Measurements from ENCODE around the gene NRF1.

Gene NRF1

DNA sequence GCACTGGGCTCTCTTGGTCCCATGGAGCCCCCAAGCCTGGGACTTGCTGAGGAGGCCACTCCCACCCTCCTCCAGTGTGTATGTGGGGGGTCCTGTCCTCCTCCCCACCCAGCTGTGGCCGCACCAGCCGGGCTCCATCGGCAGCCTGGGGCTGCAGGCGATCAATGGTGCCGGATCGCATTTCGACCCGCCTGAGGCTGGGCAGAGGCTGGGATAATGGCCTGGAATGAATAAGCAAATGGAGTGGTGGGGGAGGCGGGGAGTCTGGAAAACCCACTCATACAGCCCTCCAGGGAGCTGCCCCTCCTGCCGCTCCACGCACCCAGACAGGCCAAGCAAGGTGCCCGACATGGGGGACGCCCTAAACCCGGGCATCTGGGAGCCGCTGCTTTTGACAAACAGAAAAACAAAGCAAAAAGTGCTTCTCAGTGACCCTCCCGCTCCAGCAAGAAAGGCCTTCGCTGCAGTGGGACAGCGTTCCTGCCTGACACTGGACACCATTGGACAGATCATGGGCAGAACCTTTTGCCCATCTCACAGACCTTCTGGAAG, 160.5 kb downstream of the NRF1 start:
- DNase-seq, result no peak

- no peak for DNase-seq
Observed at GRCh38 chr7:129772646-129773280, 161.2 kb downstream of the NRF1 start.

DNA sequence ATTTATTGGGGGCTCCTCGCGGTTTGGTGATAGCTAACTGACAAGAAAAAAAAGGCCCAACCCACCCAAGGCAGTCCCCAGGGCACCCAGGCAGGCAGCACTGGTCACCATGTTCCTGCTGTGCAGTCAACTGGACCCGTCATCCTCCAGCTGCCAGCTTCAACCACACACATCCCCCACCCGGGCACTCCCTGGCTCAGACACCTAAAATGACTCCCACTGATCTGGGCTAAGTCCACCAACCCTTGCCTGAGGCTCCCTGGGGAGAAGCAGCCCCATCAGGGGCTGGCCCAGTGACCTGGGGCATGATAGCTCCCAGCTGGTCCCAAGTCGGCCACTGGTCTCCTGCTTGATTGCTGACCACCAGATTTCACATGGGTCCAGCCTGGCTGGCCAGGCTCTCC, 161.8 kb downstream of the NRF1 start:
- no peak for DNase-seq

GRCh38 chr7:129773871-129774270, 162.4 kb downstream of the NRF1 start:
- no peak for DNase-seq

GRCh38 chr7:129774359-129774758, 162.8 kb downstream of the NRF1 start:
- no peak for DNase-seq

- no peak for DNase-seq
Observed at GRCh38 chr7:129774871-129775694, 163.6 kb downstream of the NRF1 start.

GRCh38 chr7:129775695-129776361, 164.3 kb downstream of the NRF1 start:
- DNase-seq, result no peak

- no peak for DNase-seq
Observed at GRCh38 chr7:129776362-129776722, 164.8 kb downstream of the NRF1 start.

- no peak for DNase-seq
Observed at GRCh38 chr7:129777195-129777844, 165.8 kb downstream of the NRF1 start.

- no peak for DNase-seq
Observed at GRCh38 chr7:129777993-129778769, 166.7 kb downstream of the NRF1 start.

- DNase-seq, result no peak
Observed at GRCh38 chr7:129778770-129779601, 167.5 kb downstream of the NRF1 start.

DNA sequence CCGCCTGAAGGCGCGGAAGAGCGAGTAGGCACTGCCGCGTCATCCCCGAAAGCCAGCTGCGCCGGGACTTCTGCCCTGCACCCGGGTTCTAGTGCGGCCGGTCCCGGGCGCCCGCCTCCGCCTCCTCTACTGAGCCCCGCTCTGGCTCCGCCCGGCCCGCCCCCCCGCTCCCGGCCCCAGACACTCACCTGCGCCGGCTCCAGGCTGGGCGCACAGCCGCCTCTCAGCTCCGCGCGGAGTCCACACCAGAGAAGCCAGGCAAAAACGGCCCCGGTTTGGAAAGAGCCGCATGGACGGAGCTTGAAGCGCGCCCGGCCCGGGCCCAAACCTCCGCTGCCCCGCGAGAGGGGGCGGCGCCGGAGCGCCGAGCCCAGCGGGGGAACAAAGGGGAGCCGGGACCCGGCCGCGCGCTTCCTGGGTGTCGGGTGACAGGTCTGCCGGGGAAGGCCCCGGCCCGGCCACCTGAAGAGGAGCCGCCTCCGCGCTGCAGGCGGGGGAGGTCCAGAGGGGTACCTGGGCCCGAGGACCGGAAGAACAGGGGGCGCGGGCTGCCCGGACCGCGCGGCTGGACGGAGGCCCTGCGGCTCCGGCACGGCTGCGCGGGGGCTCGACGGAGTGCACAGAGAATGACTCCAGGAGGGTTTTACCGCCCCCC, 168.2 kb downstream of the NRF1 start:
- no peak for DNase-seq

DNA sequence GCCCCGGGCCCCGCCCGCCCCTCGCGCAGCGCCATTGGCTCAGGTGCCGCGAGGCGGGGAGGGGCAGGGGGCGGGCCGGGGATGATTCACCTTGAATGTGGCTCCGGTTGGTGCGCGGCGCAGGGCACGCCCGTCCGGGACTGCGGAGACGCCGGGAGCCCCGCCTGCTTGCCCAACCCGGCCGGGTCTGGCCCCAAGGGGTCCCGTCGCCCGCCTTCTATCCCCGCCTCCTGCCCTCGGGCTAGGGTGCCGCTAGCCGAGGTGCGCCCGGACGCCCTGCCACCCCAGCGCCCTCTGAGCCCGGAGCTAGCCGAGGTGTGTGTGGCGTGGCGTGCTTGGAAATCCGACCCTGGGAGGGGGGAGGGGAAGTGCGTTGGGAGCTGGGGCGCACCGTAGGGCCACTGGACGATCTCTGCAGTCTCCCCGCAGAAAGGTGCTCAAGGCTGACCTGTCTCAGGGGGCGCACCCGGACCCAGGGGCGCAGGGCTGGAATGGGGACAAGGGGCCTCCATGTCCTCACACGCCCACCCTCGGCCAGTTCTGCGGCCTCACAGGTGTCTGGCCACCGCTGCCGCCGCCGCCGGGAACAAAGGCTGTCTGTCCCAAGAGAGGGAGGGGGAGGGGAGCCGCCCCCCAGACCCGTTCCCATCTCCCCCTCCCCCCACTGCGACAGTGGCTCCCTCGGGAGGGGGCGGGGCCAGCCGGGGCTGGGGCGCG, 168.9 kb downstream of the NRF1 start:
- peak; percentile 64 to 71 for DNase-seq

DNA sequence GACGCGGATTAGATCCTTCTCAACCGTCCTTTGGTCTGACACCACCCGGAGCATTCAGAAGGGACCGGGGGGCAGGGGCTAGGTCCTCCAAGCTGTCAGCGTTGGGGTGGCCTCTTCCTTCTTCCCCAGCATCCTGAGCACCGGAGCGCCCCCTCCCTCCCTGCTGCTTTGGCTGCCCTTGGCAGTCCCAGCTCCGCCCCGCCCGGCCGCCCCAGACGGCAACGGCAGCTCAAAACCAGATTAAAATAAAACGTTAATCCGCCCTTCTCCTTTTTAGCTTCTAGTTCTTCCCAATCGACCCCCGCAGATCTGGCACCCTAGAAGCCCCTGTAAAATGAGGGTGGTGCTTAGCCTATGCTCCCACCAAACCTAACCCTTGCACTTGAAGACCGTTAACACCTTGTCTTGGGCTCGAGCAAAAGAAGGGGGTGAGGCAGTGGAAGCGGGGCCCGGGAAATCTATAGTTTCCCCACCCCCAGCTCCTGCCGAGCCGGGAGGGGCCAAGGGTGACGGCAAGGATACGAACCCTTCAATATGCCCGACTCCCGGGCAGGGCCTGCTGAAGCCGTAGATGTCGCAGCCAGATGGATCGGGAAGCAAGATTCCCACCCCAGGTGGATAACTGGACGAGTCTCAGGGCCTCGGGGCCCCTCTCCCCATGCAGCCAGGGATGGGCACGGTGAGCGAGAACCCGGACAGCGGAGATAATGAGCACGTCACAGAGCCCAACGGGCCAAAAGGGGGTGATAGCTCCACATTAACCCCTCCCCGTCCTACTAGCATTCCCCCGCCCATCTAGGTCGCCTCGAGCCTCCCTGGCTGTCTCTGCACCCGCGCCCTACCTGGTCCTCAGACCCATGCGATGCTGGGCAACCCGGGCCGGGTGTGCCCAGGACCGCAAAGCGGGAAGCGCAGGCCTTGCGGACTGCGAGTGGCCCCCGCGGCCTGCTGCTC, 169.7 kb downstream of the NRF1 start:
- no peak for DNase-seq

DNA sequence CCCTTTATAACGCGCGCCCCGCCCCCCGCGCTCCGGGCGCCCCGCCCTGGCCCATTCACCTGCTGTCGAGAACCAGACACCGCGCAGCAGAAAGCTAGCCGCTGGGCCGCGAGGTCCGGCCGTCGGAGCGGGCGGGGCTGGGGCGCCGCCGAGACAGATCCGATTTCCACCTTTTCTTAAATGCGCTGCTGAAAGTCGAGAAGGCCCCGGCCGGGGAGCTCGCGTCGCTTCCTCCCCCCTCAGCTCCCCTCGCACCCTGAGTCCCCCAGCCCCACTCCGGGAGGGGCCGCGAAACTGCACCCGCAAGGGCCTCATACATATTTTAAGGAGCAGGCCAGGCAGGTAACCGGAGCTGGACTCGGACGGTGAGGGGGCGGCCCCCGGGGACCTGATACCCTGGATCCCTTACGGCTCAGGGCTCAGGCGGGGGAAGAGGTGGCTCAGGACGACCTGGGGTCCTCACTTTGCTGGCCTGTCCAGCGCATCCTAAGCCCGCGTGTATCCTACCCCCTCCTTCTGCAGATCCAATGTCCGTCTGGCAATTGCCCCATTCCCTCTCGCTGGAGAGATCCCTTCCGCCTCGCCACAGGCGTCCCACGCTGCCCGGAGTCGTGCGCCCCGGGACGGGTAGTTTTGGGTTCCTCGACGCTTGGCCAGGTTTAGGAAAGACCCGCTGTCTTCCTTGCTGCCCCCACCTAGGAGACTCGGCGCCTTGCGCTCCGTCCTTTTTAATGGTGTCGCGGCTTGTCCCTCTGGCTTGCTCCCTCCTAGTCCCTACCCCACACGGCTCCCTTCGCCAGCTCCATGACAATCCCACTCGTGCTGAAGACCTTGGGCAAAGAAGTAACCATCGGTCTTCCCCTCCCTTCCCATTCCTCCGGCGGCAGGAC, 170.7 kb downstream of the NRF1 start:
- no peak for DNase-seq

DNA sequence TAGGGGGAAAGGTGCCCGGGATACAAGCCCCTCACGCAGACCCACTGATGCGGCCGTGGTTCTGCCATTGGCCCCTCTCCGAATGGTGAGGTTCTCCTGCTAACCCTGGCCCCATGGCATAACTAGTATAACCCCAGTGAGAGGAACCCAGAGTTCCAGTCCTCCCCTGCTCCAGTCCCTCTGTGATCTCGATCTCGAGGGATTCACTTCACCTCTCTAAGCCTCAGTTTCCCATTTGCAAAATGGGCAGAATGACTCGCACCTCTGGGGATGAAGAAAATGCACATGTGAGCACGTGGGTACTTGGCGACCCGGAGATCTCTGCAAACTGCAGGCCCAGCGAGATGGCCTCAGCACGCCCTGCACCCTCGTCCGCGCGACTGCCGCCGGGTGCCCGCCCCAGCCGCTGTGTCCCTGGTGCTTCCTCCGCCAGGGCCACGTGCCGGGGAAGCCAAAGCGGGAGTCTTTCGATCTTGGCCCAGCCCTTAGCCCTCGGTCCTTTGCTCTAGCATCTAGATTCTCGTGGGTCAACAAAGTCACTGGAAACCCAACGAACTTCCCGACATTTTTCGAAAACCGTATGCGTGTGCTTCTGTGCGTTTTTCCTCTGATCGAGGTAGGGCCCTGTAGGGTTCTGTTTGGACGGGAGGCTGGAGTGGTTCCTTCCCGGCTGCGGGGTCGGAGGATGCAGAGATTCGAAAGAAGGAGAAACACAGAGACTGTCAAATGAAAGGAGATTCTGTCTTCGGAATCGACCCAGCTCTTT, 171.5 kb downstream of the NRF1 start:
- DNase-seq, result no peak

- no peak for DNase-seq
Observed at GRCh38 chr7:129783584-129783919, 172.0 kb downstream of the NRF1 start.

Measured in stimulated activated CD4-positive, alpha-beta T cell treated with anti-CD3 and anti-CD28 coated beads, Interleukin-2, amount 100 ng/mL, for 48 hours (primary cell).